ENCODE data around the gene SMYD2. TPM values are rescaled to one million over a fixed set of nuclear protein-coding genes. Genes with fewer than 3 reads are reported as not detected.

SMYD2 gene
- total and polyA plus RNA-seq, 2 experiments from 2014 or later, result 34.4 to 39.8 TPM

DNA sequence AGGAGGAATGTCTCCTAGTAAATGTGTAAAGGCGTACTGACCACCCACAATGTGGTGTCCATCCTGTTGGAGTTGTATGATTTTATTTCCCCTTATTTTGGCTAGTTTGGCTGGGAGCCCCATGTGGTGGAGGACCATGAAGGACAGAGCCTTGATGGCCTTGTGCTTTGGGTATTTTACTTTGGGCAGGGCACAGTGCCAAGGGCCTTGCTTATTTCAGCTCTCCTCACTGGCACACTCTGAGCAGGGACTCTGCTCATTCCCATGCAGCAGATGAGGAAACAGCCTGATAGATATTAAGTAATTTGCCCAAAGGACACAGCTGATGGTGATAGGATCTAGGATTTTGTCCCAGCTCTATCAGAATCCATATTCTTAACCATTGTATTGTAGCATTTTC lies 50.2 kb downstream of the SMYD2 start:
- Histone ChIP-seq H4K20me1 (ENCODE audit: insufficient read depth, poor library complexity, severe bottlenecking) (no peaks in the 10 kb centered on the region), H3K4me2 (no peak overlapping the region), H3K79me2 (no peaks in the 10 kb centered on the region), H2AFZ (no peak overlapping the region), H3K36me3 (replicated peaks; ENCODE audit: insufficient read depth, low read depth) (no peaks in the 10 kb centered on the region), H3K27ac (no peak overlapping the region), H3K27me3 (no peaks in the 10 kb centered on the region), H3K4me1 (ENCODE audit: insufficient read depth) (no peaks in the 10 kb centered on the region), H3K4me3 (no peak overlapping the region), H3K9me3 (ENCODE audit: low read depth) (no peaks in the 10 kb centered on the region), H3K9me2 (replicated peaks; ENCODE audit: insufficient read depth) (no peaks in the 10 kb centered on the region)
- no peak for TF ChIP-seq EZH2 (IDR thresholded peaks at IDR 0.05; ENCODE audit: borderline replicate concordance)
- TF ChIP-seq, protein P1, sequence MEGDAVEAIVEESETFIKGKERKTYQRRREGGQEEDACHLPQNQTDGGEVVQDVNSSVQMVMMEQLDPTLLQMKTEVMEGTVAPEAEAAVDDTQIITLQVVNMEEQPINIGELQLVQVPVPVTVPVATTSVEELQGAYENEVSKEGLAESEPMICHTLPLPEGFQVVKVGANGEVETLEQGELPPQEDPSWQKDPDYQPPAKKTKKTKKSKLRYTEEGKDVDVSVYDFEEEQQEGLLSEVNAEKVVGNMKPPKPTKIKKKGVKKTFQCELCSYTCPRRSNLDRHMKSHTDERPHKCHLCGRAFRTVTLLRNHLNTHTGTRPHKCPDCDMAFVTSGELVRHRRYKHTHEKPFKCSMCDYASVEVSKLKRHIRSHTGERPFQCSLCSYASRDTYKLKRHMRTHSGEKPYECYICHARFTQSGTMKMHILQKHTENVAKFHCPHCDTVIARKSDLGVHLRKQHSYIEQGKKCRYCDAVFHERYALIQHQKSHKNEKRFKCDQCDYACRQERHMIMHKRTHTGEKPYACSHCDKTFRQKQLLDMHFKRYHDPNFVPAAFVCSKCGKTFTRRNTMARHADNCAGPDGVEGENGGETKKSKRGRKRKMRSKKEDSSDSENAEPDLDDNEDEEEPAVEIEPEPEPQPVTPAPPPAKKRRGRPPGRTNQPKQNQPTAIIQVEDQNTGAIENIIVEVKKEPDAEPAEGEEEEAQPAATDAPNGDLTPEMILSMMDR (IDR thresholded peaks at IDR 0.05; ENCODE audit: poor library complexity), result no peak
- 88% methylated on average over 1 of the region's 1 CpG for WGBS (ENCODE audit: low lambda C conversion rate, missing lambda C conversion rate)
- no peak for DNase-seq (ENCODE audit: low spot score)

DNA sequence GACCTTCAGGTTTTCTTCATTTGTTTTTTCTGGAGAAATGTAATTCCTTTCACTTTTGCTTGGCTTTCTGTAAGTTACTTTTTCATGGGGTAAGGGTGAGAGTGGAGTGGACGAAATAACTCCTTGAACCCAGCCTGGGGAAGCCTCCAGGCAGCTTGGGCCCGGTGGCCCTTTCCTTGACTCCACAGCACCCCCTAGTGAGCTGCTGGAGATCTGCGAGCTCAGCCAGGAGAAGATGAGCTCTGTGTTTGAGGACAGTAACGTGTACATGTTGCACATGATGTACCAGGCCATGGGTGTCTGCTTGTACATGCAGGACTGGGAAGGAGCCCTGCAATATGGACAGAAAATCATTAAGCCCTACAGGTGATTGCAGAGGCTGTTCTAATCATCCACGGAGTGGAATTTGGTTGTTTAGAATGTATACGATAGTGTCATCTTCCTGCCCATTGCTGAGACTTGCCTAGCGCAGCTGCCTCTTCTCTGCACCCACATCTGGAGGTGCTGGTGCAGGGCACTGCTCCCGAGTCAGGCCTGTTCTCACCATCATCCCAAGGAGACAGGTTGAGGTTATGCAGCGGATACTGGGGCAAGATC lies 51.0 kb downstream of the SMYD2 start:
- Histone ChIP-seq H3K9me2 (replicated peaks; ENCODE audit: insufficient read depth) (no peaks in the 10 kb centered on the region), H3K36me3 (replicated peaks; ENCODE audit: insufficient read depth, low read depth) (no peaks in the 10 kb centered on the region), H2AFZ (no peak overlapping the region), H3K4me1 (ENCODE audit: insufficient read depth) (no peaks in the 10 kb centered on the region), H4K20me1 (ENCODE audit: insufficient read depth, poor library complexity, severe bottlenecking) (no peaks in the 10 kb centered on the region), H3K27ac (no peak overlapping the region), H3K27me3 (no peaks in the 10 kb centered on the region), H3K79me2 (no peaks in the 10 kb centered on the region), H3K4me3 (no peak overlapping the region), H3K9me3 (ENCODE audit: low read depth) (no peaks in the 10 kb centered on the region), H3K4me2 (no peak overlapping the region)
- WGBS (ENCODE audit: low lambda C conversion rate, missing lambda C conversion rate), result 69% methylated on average over 9 of the region's 9 CpGs
- TF ChIP-seq EZH2phosphoT487 (IDR thresholded peaks at IDR 0.05; ENCODE audit: low read depth, severe bottlenecking, unreplicated experiment), result no peak
- TF ChIP-seq, protein P1 (IDR thresholded peaks at IDR 0.05; ENCODE audit: poor library complexity), result peak; percentile 61
- DNase-seq (ENCODE audit: low spot score), result peak; percentile 44

DNA sequence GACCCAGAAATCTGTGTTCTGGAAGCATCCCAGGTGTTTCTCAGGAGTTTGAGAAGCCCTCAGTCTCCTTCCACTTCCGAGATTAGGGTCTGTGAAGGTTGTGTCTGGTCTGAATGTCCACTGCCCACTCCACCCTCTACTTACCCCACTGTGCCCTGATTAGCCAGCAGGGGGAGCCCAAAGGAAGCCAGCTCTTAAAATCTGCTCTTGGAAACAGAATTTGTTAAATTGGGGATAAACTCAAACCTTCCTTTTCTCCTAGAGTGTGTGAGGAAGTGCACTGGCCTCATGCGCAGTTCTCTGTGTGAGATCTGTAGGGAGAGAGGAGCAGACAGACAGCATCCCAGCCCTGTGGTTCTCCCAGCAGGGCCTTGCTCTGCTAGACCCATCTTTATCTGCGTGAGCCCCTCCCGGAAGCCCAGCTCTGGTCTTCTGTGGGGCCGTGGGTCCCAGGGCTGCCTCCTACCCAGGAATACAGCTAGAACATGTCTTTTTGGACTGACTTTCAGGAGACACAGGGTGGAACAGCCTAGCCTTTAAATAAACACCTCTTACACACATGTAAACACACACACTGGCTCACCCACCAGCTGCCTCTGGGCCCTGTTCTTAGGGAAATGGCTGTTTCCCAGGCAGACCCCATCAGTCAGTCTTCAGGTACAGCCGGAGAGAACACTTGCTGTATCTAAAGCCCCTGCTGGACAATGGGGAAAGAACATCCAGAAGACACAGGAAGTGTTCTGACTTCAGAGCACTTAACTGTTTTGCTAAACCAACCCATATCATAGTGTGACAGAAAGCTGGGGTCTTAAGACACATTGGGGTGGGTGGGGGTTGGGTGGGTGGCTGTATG lies 52.2 kb downstream of the SMYD2 start:
- no peak overlapping the region for H3K4me3 ChIP-seq
- no peaks in the 10 kb centered on the region for H3K27me3 ChIP-seq
- WGBS (ENCODE audit: low lambda C conversion rate, missing lambda C conversion rate), result 70% methylated on average over 6 of the region's 6 CpGs
- no peak overlapping the region for H3K4me2 ChIP-seq
- H3K9me3 ChIP-seq (ENCODE audit: low read depth), result no peaks in the 10 kb centered on the region
- TF ChIP-seq EZH2phosphoT487 (IDR thresholded peaks at IDR 0.05; ENCODE audit: low read depth, severe bottlenecking, unreplicated experiment), result no peak
- TF ChIP-seq, protein P1 (IDR thresholded peaks at IDR 0.05; ENCODE audit: poor library complexity), result peak; percentile 87
- H4K20me1 ChIP-seq (ENCODE audit: insufficient read depth, poor library complexity, severe bottlenecking), result no peaks in the 10 kb centered on the region
- DNase-seq (ENCODE audit: low spot score), result peak; percentile 61
- no peak overlapping the region for H2AFZ ChIP-seq
- H3K9me2 ChIP-seq (replicated peaks; ENCODE audit: insufficient read depth), result no peaks in the 10 kb centered on the region
- no peaks in the 10 kb centered on the region for H3K36me3 ChIP-seq (replicated peaks; ENCODE audit: insufficient read depth, low read depth)
- H3K4me1 ChIP-seq (ENCODE audit: insufficient read depth), result peaks cover 5% of the 10 kb centered on the region
- H3K79me2 ChIP-seq, result no peaks in the 10 kb centered on the region
- H3K27ac ChIP-seq, result no peak overlapping the region
